Measurements from ENCODE around the gene ABHD5.

Gene ABHD5

DNA sequence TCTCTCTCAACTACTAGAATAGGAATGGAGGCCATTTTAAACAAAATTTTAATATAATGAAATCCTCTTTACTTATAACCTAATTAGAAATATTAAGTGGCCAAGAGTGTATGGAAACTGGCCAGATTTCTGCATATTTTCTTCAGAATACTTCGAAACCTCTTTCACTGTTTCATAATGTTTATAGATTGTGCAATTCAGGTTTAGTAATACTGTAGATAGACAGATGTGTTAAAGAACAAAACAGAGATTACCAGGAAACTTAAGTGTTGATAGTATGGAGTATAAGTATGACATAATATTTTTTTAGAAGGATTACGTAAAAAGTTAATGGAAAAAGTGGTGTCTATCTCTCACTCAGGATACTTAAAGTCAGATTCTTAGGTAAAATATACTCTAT is 4.7 kb downstream of the ABHD5 start:
- no peak for TF ChIP-seq CTCF (IDR thresholded peaks at IDR 0.05; ENCODE audit: extremely low read depth, missing control alignments)
- DNase-seq (ENCODE audit: low spot score) = no peak

GRCh38 chr3:43695863-43696262 is 5.1 kb downstream of the ABHD5 start:
- DNase-seq (ENCODE audit: low spot score) = no peak
- TF ChIP-seq CTCF (IDR thresholded peaks at IDR 0.05; ENCODE audit: extremely low read depth, missing control alignments) = no peak

GRCh38 chr3:43696441-43696840 is 5.7 kb downstream of the ABHD5 start:
- no peak for DNase-seq (ENCODE audit: low spot score)
- TF ChIP-seq CTCF (IDR thresholded peaks at IDR 0.05; ENCODE audit: extremely low read depth, missing control alignments) = no peak

DNA sequence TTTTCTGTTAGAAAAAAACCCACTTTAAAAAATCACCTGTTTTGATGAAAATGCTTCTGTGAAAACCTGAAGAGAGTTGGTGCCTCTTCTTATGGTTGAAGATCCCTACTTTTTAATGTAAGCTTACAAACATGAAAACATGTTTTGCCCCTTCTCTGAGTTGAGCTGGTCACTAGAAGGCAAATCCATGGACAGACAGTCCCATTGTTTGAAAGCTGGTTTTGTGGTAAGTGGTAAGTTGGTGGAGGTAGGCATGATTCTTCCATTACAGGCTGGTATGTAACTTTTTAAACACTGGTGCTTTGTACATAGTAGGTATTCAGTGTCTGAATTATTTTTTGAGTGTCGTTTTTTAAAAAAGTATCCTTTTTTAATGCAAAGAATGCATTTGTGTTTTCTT is 6.1 kb downstream of the ABHD5 start:
- no peak for TF ChIP-seq CTCF (IDR thresholded peaks at IDR 0.05; ENCODE audit: extremely low read depth, missing control alignments)
- DNase-seq (ENCODE audit: low spot score) = no peak

DNA sequence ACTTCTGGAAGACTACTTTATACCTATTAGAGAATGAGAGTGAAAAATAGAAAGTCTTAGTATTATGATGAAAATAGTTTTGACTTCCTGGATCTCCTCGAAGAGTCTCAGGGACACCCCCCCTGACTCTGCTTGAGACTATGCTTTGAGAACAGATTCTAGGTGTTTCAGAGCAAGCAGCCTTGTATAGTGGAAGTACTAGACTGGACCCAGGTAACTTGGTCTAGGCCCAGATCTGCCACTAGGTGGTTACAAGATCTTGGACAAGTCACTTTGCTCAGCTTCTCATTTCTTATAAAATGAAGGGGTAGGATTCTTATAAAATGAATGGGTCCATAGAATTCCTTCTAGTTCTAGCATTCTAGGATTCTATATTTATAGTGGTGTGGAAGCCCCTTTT is 9.1 kb downstream of the ABHD5 start:
- no peak for TF ChIP-seq CTCF (IDR thresholded peaks at IDR 0.05; ENCODE audit: extremely low read depth, missing control alignments)
- DNase-seq (ENCODE audit: low spot score) = peak; percentile 41

GRCh38 chr3:43704697-43705096 is 14.0 kb downstream of the ABHD5 start:
- no peak for TF ChIP-seq CTCF (IDR thresholded peaks at IDR 0.05; ENCODE audit: extremely low read depth, missing control alignments)
- DNase-seq (ENCODE audit: low spot score) = no peak

- TF ChIP-seq CTCF (IDR thresholded peaks at IDR 0.05; ENCODE audit: extremely low read depth, missing control alignments) = no peak
Measured at GRCh38 chr3:43706342-43706741, 15.6 kb downstream of the ABHD5 start.

More at GRCh38 chr3:43706342-43706741, 15.6 kb downstream of the ABHD5 start:
- no peak for DNase-seq (ENCODE audit: low spot score)
